GM23338 (cell line): ENCODE data around the gene ACSM4. TPM values are rescaled to one million over a fixed set of nuclear protein-coding genes. Genes with fewer than 3 reads are reported as not detected.
A peak's percentile ranks its signal among the peaks of the same experiment; 100 is the strongest.
"Not testable (repeated sequence)": the region's sequence is repeated elsewhere in the genome, so short reads cannot be mapped to it uniquely, and the experiment has no call there.

Experiments
- ATAC-seq: fragments of 200-7000 bp; cut with Tn5 transposase; 3 replicates; pipeline ENCODE4 v1.9.1; 2020
- DNase-seq: peaks from one replicate; pipeline ENCODE4 v3.0.0-alpha.2; 2015; ENCODE audit warnings: low spot score
- H2AFZ ChIP-seq: fragments of 200-600 bp; sonication (generic); 2 replicates; pipeline ENCODE4 v1.8.0; 2016; ENCODE audit warnings: antibody characterized with exemption, mild to moderate bottlenecking, moderate library complexity
- H3F3A ChIP-seq: fragments of 200-600 bp; sonication (generic); replicated peaks from 2 replicates; pipeline ENCODE4 v1.8.0; 2017; ENCODE audit warnings: antibody characterized with exemption, mixed run types, low read depth
- H3K27ac ChIP-seq: fragments of 200-600 bp; sonication (generic); 2 replicates; pipeline ENCODE4 v1.6.1; 2016; ENCODE audit warnings: low read depth
- H3K27me3 ChIP-seq: fragments of 200-600 bp; sonication (generic); 2 replicates; pipeline ENCODE4 v1.8.0; 2016; ENCODE audit warnings: mild to moderate bottlenecking, mixed run types, moderate library complexity; ENCODE audit not compliant: insufficient read depth
- H3K36me3 ChIP-seq: fragments of 200-600 bp; sonication (generic); 2 replicates; pipeline ENCODE4 v1.8.0; 2016; ENCODE audit warnings: mild to moderate bottlenecking; ENCODE audit not compliant: insufficient read depth
- H3K4me1 ChIP-seq: fragments of 200-600 bp; sonication (generic); 2 replicates; pipeline ENCODE4 v1.8.0; 2016; ENCODE audit warnings: mild to moderate bottlenecking, moderate library complexity; ENCODE audit not compliant: insufficient read depth
- H3K4me2 ChIP-seq: fragments of 200-600 bp; sonication (generic); 2 replicates; pipeline ENCODE4 v1.7.1; 2017; ENCODE audit warnings: mixed run types
- H3K4me3 ChIP-seq: fragments of 200-600 bp; sonication (generic); 2 replicates; pipeline ENCODE4 v1.6.1; 2016; ENCODE audit warnings: mixed run types
- H3K79me2 ChIP-seq: fragments of 200-600 bp; sonication (generic); replicated peaks from 2 replicates; pipeline ENCODE4 v1.8.0; 2017; ENCODE audit warnings: mild to moderate bottlenecking; ENCODE audit not compliant: insufficient read depth
- H3K9me2 ChIP-seq: fragments of 200-600 bp; sonication (generic); 2 replicates; pipeline ENCODE4 v1.8.0; 2017; ENCODE audit not compliant: insufficient read depth
- H4K20me1 ChIP-seq: fragments of 200-600 bp; sonication (generic); replicated peaks from 2 replicates; pipeline ENCODE4 v1.8.0; 2017; ENCODE audit warnings: mild to moderate bottlenecking; ENCODE audit not compliant: insufficient read depth
- H3K27ac Mint-ChIP-seq: 2 replicates; pipeline ENCODE4 v1.8.0; 2020; ENCODE audit warnings: inconsistent platforms, mild to moderate bottlenecking, moderate library complexity, mixed read lengths
- H3K27me3 Mint-ChIP-seq: 3 replicates; pipeline ENCODE4 v1.8.0; 2022; ENCODE audit warnings: low read depth, mild to moderate bottlenecking, moderate library complexity, mixed read lengths, inconsistent platforms; ENCODE audit not compliant: insufficient read depth, poor library complexity
- H3K36me3 Mint-ChIP-seq: 3 replicates; pipeline ENCODE4 v1.8.0; 2021; ENCODE audit warnings: low read depth, mild to moderate bottlenecking, inconsistent platforms, moderate library complexity, mixed read lengths
- H3K4me1 Mint-ChIP-seq: 3 replicates; pipeline ENCODE4 v1.8.0; 2020; ENCODE audit warnings: mild to moderate bottlenecking, inconsistent platforms, mixed read lengths
- H3K4me3 Mint-ChIP-seq: 3 replicates; pipeline ENCODE4 v1.8.0; 2021; ENCODE audit warnings: moderate library complexity, mild to moderate bottlenecking, inconsistent platforms, mixed read lengths
- H3K9me3 Mint-ChIP-seq: 3 replicates; pipeline ENCODE4 v1.8.0; 2020; ENCODE audit warnings: moderate library complexity, mild to moderate bottlenecking, inconsistent platforms, mixed read lengths
- CREB1 ChIP-seq: fragments of 250-450 bp; sonication (Bioruptor Pico); IDR thresholded peaks from 2 replicates; pipeline ENCODE4 v1.5.0; 2020; ENCODE audit warnings: low read depth, mild to moderate bottlenecking, moderate library complexity
- EZH2 ChIP-seq: fragments of 200-600 bp; sonication (generic); IDR thresholded peaks from one replicate; pipeline ENCODE4 v1.8.0; 2017; ENCODE audit warnings: antibody characterized with exemption, mild to moderate bottlenecking, low read depth; ENCODE audit not compliant: unreplicated experiment
- EZH2phosphoT487 ChIP-seq: fragments of 200-600 bp; sonication (generic); IDR thresholded peaks from one replicate; pipeline ENCODE4 v1.8.1; 2018; ENCODE audit warnings: antibody characterized with exemption; ENCODE audit not compliant: unreplicated experiment
- NANOG ChIP-seq: IDR thresholded peaks from 2 replicates; pipeline ENCODE4 v1.6.1; 2016; ENCODE audit warnings: antibody characterized with exemption, borderline replicate concordance
- POLR2AphosphoS5 ChIP-seq: IDR thresholded peaks from 2 replicates; pipeline ENCODE4 v1.6.1; 2016; ENCODE audit warnings: antibody characterized with exemption, low read depth
- STAT1 ChIP-seq: IDR thresholded peaks from one replicate; pipeline ENCODE4 v1.6.1; 2016; ENCODE audit warnings: antibody characterized with exemption; ENCODE audit not compliant: unreplicated experiment
- ZNF331 ChIP-seq: fragments of 250-450 bp; sonication (Bioruptor Pico); IDR thresholded peaks from 2 replicates; pipeline ENCODE4 v1.5.0; 2020; ENCODE audit warnings: low read depth, mild to moderate bottlenecking, moderate library complexity
- polyA plus RNA-seq: library from polyadenylated mRNA; unstranded; fragments of >200 nt; fragmentation: Nextera tagmentation; extraction: Ambion mirVana; gene quantifications from 2 replicates; pipeline ENCODE4 v1.2.1, GENCODE V29; 2016
- total RNA-seq: library from RNA; depleted of rRNA; stranded (reverse); fragments of >200 nt; shearing (Covaris generic); gene quantifications from 2 replicates; pipeline ENCODE4 v1.2.3, GENCODE V29; 2014
- TF ChIP-seq, protein P1 (sequence below): fragments of 250-450 bp; sonication (Bioruptor Pico); IDR thresholded peaks from 2 replicates; pipeline ENCODE4 v1.5.0; 2020; ENCODE audit warnings: mild to moderate bottlenecking, moderate library complexity
- TF ChIP-seq, protein P2 (sequence below), 2 experiments: fragments of 200-600 bp in 1 of 2; sonication (generic) in 1 of 2; conservative IDR thresholded peaks; 2 replicates each; pipeline versions ENCODE4 v1.5.1 to v1.6.1; 2016 to 2017; ENCODE audit warnings: antibody characterized with exemption in 2 of 2, low read depth in 2 of 2, mild to moderate bottlenecking in 2 of 2, moderate library complexity in 1 of 2

Gene ACSM4
- total and polyA plus RNA-seq, 2 experiments from 2014 or later: not detected

DNA sequence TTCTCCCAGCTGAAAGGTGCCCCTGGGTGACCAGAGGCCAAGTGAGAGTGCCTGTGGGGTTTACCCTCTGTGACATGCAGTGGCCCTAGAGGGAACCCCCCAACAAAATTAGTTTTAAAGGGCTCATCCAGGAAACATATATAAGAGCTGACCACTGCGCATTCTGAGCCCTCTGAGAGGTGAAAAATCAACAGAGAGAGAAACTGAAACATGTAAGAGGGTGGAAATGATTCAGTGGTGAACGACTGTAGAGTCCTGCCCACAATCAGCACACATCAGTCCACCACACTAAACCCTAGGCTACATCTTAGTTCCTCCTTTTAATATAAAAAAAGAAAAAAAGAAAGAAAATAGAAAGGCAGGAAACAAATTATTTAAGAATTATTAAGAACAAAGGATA is 21.0 kb upstream of the ACSM4 start (continued):
- TF ChIP-seq, protein P1, sequence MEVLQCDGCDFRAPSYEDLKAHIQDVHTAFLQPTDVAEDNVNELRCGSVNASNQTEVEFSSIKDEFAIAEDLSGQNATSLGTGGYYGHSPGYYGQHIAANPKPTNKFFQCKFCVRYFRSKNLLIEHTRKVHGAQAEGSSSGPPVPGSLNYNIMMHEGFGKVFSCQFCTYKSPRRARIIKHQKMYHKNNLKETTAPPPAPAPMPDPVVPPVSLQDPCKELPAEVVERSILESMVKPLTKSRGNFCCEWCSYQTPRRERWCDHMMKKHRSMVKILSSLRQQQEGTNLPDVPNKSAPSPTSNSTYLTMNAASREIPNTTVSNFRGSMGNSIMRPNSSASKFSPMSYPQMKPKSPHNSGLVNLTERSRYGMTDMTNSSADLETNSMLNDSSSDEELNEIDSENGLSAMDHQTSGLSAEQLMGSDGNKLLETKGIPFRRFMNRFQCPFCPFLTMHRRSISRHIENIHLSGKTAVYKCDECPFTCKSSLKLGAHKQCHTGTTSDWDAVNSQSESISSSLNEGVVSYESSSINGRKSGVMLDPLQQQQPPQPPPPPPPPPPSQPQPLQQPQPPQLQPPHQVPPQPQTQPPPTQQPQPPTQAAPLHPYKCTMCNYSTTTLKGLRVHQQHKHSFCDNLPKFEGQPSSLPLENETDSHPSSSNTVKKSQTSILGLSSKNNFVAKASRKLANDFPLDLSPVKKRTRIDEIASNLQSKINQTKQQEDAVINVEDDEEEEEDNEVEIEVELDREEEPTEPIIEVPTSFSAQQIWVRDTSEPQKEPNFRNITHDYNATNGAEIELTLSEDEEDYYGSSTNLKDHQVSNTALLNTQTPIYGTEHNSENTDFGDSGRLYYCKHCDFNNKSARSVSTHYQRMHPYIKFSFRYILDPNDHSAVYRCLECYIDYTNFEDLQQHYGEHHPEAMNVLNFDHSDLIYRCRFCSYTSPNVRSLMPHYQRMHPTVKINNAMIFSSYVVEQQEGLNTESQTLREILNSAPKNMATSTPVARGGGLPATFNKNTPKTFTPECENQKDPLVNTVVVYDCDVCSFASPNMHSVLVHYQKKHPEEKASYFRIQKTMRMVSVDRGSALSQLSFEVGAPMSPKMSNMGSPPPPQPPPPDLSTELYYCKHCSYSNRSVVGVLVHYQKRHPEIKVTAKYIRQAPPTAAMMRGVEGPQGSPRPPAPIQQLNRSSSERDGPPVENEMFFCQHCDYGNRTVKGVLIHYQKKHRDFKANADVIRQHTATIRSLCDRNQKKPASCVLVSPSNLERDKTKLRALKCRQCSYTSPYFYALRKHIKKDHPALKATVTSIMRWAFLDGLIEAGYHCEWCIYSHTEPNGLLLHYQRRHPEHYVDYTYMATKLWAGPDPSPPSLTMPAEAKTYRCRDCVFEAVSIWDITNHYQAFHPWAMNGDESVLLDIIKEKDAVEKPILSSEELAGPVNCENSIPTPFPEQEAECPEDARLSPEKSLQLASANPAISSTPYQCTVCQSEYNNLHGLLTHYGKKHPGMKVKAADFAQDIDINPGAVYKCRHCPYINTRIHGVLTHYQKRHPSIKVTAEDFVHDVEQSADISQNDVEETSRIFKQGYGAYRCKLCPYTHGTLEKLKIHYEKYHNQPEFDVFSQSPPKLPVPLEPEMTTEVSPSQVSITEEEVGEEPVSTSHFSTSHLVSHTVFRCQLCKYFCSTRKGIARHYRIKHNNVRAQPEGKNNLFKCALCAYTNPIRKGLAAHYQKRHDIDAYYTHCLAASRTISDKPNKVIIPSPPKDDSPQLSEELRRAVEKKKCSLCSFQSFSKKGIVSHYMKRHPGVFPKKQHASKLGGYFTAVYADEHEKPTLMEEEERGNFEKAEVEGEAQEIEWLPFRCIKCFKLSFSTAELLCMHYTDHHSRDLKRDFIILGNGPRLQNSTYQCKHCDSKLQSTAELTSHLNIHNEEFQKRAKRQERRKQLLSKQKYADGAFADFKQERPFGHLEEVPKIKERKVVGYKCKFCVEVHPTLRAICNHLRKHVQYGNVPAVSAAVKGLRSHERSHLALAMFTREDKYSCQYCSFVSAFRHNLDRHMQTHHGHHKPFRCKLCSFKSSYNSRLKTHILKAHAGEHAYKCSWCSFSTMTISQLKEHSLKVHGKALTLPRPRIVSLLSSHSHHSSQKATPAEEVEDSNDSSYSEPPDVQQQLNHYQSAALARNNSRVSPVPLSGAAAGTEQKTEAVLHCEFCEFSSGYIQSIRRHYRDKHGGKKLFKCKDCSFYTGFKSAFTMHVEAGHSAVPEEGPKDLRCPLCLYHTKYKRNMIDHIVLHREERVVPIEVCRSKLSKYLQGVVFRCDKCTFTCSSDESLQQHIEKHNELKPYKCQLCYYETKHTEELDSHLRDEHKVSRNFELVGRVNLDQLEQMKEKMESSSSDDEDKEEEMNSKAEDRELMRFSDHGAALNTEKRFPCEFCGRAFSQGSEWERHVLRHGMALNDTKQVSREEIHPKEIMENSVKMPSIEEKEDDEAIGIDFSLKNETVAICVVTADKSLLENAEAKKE (CRISPR knock-in tag): no peak
- TF ChIP-seq POLR2AphosphoS5 (no peak), EZH2phosphoT487 (no peak), NANOG (no peak), ZNF331 (no peak), STAT1 (no peak)
- TF ChIP-seq, protein P2, sequence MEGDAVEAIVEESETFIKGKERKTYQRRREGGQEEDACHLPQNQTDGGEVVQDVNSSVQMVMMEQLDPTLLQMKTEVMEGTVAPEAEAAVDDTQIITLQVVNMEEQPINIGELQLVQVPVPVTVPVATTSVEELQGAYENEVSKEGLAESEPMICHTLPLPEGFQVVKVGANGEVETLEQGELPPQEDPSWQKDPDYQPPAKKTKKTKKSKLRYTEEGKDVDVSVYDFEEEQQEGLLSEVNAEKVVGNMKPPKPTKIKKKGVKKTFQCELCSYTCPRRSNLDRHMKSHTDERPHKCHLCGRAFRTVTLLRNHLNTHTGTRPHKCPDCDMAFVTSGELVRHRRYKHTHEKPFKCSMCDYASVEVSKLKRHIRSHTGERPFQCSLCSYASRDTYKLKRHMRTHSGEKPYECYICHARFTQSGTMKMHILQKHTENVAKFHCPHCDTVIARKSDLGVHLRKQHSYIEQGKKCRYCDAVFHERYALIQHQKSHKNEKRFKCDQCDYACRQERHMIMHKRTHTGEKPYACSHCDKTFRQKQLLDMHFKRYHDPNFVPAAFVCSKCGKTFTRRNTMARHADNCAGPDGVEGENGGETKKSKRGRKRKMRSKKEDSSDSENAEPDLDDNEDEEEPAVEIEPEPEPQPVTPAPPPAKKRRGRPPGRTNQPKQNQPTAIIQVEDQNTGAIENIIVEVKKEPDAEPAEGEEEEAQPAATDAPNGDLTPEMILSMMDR (conservative IDR thresholded peaks at IDR 0.05; ENCODE audit: low read depth in 2 of 2): no peak

DNA sequence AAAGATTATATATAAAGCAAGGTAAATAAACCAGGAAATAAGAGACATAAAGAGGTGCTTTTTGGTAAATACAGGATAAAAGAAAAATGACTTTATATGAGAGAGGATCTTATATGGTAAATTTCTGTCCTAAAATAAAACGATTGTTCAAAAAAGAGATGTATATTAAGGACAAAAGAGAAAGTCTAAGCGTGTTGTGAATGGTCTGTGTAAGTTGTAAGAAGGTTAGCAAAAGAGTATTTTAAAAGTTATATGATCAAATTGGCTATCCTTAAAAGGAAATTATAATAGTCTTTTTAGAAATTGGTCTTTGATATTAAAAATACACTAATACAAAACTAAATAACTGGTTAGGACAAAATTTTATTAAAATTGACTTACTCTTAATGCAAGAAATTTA is 14.1 kb upstream of the ACSM4 start:
- H3K4me3 Mint-ChIP-seq: no peak overlapping the region
- Histone ChIP-seq H2AFZ (no peak overlapping the region), H3K4me2 (no peak overlapping the region), H3F3A (no peaks in the 10 kb centered on the region), H3K79me2 (no peaks in the 10 kb centered on the region), H3K27ac (no peak overlapping the region), H4K20me1 (no peaks in the 10 kb centered on the region), H3K36me3 (peaks cover 22% of the 10 kb centered on the region; the same call in 1 of the 2 replicates), H3K9me2 (peaks cover 5% of the 10 kb centered on the region; the same call in 1 of the 2 replicates), H3K4me3 (no peak overlapping the region), H3K4me1 (peaks cover 3% of the 10 kb centered on the region; the same call in 1 of the 2 replicates), H3K27me3 (no peaks in the 10 kb centered on the region)
- DNase-seq (peak; percentile 75), ATAC-seq (no peak)
- H3K9me3 Mint-ChIP-seq: peaks cover 66% of the 10 kb centered on the region
- H3K27me3 Mint-ChIP-seq: peaks cover 4% of the 10 kb centered on the region
- TF ChIP-seq EZH2phosphoT487 (no peak), CREB1 (CRISPR knock-in tag) (no peak), EZH2 (no peak)
- H3K36me3 Mint-ChIP-seq: peaks cover 48% of the 10 kb centered on the region
- peaks cover 2% of the 10 kb centered on the region; the same call in 2 of the 3 replicates for H3K4me1 Mint-ChIP-seq
- H3K27ac Mint-ChIP-seq: no peak overlapping the region

DNA sequence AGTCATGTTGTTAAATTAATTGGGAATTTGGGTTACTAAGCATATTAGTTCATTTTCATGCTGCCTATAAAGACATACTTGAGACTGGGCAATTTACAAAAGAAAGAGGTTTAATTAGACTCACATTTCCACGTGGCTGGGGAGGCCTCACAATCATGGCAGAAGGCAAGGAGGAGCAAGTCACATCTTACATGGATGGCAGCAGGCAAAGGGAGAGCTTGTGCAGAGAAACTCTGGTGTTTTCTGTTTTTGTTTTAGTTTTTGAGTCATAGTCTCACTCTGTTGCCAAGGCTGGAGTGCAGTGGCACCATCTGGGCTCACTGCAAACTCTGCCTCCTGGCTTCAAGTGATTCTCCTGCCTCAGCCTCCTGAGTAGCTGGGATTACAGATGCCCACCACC is 13.3 kb upstream of the ACSM4 start:
- H3K4me3 ChIP-seq, H3F3A ChIP-seq, H3K27ac Mint-ChIP-seq, H3K27me3 ChIP-seq, H4K20me1 ChIP-seq, H2AFZ ChIP-seq, H3K27ac ChIP-seq, H3K4me3 Mint-ChIP-seq, ATAC-seq, H3K4me1 Mint-ChIP-seq, H3K79me2 ChIP-seq, H3K4me2 ChIP-seq, H3K27me3 Mint-ChIP-seq, DNase-seq, H3K9me2 ChIP-seq: not testable (repeated sequence)
- H3K9me3 Mint-ChIP-seq: peaks cover 58% of the 10 kb centered on the region
- Histone ChIP-seq H3K36me3 (peaks cover 22% of the 10 kb centered on the region; the same call in 1 of the 2 replicates), H3K4me1 (peaks cover 11% of the 10 kb centered on the region)
- peaks cover 42% of the 10 kb centered on the region for H3K36me3 Mint-ChIP-seq
